Measurements from ENCODE around the gene ASB15. TPM values are rescaled to one million over a fixed set of nuclear protein-coding genes. Genes with fewer than 3 reads are reported as not detected.

The ASB15 gene
- total and polyA plus RNA-seq, 2 donors (not counting 3 experiments of a cell fraction or from before 2014, with no cell fraction given) = not detected

GRCh38 chr7:123673137-123673732, 71.6 kb downstream of the ASB15 start:
- intact Hi-C loops (cut with micrococcal nuclease) = no loop called here
- dilution Hi-C loops (cut with MboI; ENCODE audit: extremely low pct_ligation_motif_present, low sequenced_read_pairs) = no loop called here
- no peak overlapping the region for H3K9ac ChIP-seq (replicated peaks; ENCODE audit: extremely low read depth, insufficient read depth, low read length)
- H3K4me1 ChIP-seq (ENCODE audit: control insufficient read depth, extremely low read depth, insufficient read depth, low read length) = no peaks in the 10 kb centered on the region
- H2AFZ ChIP-seq (ENCODE audit: low read depth, low read length) = no peak overlapping the region
- no TSS peak for BruUV-seq (replicated peaks)
- no peaks in the 10 kb centered on the region for H4K20me1 ChIP-seq (replicated peaks; ENCODE audit: control insufficient read depth, extremely low read depth, insufficient read depth, low read length)
- CTCF ChIA-PET = interaction anchor here (2.3 kb wide), 1 partner anchor 9 kb away, joined by 12 read pairs; no protein-coding TSS in a partner anchor
- no peak for FAIRE-seq
- H3K4me3 ChIP-seq (replicated peaks in 1 of 3; ENCODE audit: insufficient read depth in 1 of 3, low read depth in 1 of 3, low read length in 3 of 3) = no peak overlapping the region
- TF ChIP-seq EZH2 (IDR thresholded peaks at IDR 0.05; ENCODE audit: borderline replicate concordance, low read depth, low read length, severe bottlenecking) (no peak), JUN (IDR thresholded peaks at IDR 0.05; ENCODE audit: borderline replicate concordance, insufficient read depth, insufficient read length, low read depth) (no peak), POLR2AphosphoS5 (IDR thresholded peaks at IDR 0.05; ENCODE audit: insufficient read depth, low read depth, low read length) (no peak), FOS (IDR thresholded peaks at IDR 0.05; ENCODE audit: borderline replicate concordance, insufficient read depth, low read length) (no peak), GATA2 (IDR thresholded peaks at IDR 0.05; ENCODE audit: insufficient read depth, insufficient read length, low read depth, low read length) (no peak), MAX (IDR thresholded peaks at IDR 0.05; ENCODE audit: insufficient read depth, insufficient read length) (no peak), MYC (IDR thresholded peaks at IDR 0.05; ENCODE audit: low read depth, low read length) (no peak), POLR2A (IDR thresholded peaks at IDR 0.05; ENCODE audit: low read depth, low read length) (no peak), CTCF (IDR thresholded peaks at IDR 0.05; ENCODE audit: extremely low read depth in 1 of 2, insufficient read depth in 1 of 2, low read depth in 1 of 2, low read length in 2 of 2) (no peak)
- no peak for DNase-seq (ENCODE audit: low read depth, low spot score)
- H3K36me3 ChIP-seq (ENCODE audit: control insufficient read depth in 2 of 2, extremely low read depth in 1 of 2, insufficient read depth in 2 of 2, low read length in 2 of 2) = no peaks in the 10 kb centered on the region
- H3K9me3 ChIP-seq (replicated peaks; ENCODE audit: control insufficient read depth, insufficient read depth, low read length) = no peaks in the 10 kb centered on the region
- POLR2A ChIA-PET = no interaction called here
- H3K79me2 ChIP-seq (ENCODE audit: control insufficient read depth, insufficient read depth, low read length) = no peaks in the 10 kb centered on the region
- no peak overlapping the region for H3K27ac ChIP-seq (ENCODE audit: insufficient read depth, low read depth, low read length)
- no peaks in the 10 kb centered on the region for H3K9me1 ChIP-seq (replicated peaks; ENCODE audit: control insufficient read depth, extremely low read depth, insufficient read depth, low read length)
- H3K4me2 ChIP-seq (ENCODE audit: insufficient read depth, low read length) = no peak overlapping the region
- H3K27me3 ChIP-seq (ENCODE audit: control insufficient read depth in 2 of 2, insufficient read depth in 2 of 2, low read length in 2 of 2) = no peaks in the 10 kb centered on the region

All from endothelial cell of umbilical vein (primary cell).